SH-SY5Y (cell line): Measurements from ENCODE around the gene DDX54.

ENCODE experiments used
- GATA2 ChIP-seq: IDR thresholded peaks from 2 replicates; pipeline ENCODE4 v1.6.1; 2011; ENCODE audit warnings: mild to moderate bottlenecking, low read depth, low read length
- GATA3 ChIP-seq: IDR thresholded peaks from 2 replicates; pipeline ENCODE4 v1.6.1; 2011; ENCODE audit warnings: low read depth, mild to moderate bottlenecking, low read length, moderate library complexity

DDX54 gene

GRCh38 chr12:113152835-113153814 lies 32.2 kb downstream of the DDX54 start:
- TF ChIP-seq GATA3 (no peak), GATA2 (no peak)

DNA sequence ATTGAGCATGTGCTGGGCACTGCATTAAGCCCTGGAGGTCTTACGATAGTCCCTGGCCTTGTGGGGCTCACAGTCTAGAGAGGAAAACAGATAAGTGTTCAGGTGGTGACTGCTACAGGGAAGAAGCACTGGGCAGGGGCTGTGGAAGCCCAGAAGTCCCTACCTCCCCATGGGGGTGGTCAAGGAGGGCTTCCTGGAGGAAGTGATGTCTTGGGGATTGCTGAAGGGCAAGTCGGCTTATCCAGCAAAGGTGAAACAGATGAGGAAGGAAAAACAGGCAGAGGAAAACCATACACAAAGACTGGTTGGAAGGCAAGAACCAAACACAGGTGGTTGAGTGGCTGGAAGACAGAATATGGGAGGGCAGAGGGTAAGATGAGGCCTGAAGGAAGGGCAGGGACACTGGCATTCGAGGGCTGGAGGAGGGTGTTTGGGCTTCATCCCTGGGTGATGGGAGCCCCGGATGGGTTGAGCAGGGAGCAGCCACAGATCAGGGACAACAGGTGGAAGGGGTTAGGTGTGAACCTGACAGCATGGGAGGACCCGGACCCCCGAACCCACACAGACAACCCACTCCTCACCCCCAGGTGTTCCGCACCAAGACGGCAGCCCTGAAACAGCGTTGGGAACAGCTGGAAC lies 33.0 kb downstream of the DDX54 start:
- no peak for TF ChIP-seq GATA2
- no peak for TF ChIP-seq GATA3

DNA sequence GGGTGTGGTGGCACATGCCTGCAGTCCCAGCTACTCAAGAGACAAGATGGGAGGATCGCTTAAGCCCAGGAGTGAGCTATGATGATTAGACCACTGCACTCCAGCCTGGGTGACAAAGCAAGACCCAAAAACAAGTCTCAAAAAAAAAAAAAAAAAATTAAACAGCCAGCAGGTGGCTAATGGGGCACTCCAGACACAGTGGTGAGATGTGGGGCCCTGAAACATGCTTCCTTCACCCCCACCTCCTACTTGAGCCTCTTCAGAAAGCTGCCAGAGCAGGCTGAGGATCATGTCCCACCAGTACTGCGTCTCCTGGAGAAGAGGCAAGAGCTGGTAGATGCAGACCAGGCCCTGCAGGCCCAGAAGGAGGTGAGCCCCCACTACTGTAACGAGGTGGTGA lies 33.6 kb downstream of the DDX54 start:
- TF ChIP-seq GATA2: no peak
- TF ChIP-seq GATA3: no peak

DNA sequence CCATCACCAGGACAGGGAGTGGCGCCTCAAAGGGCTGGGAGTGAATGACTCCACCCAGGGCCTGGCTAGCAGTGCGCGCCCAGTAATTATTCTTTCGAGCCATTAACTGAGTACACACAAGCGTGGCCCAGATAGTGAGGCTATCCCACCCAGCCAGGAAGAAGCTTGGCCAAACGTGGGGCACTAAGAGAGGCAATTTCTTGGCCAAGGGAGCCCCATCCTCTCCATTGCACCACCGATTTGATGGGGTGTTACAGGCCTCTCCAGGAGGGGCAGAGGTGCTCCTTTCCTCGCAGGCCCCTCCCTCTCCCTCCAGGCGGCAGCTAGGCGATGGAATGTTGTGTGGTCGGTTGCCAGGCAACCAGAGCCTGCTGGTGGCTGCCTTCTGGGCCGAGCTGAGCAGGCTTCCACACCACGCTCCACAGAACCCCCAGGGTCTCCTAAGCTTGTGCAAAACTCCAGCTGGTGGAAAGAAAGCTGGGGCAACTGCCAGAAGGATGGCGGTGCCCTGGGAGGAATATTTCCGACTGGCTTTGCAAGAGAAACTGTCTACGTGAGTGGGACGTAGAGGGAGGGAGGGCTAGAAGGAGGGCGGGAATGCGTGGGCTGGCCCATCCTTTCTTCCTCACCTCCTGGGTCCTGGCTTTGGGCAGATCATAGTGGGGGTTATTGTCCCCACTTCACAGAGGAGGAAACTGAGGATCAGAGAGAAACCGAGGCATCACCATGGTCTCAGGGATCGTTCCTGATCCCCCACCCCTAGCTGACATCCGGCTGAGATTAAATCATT lies 35.7 kb downstream of the DDX54 start, which contains the start of gene CFAP73:
CFAP73 (plus strand) TSS at position 364 of the 790 bp plus-strand sequence; CDS start at position 498, 134 bp downstream.
- TF ChIP-seq GATA3: no peak
- TF ChIP-seq GATA2: no peak

DNA sequence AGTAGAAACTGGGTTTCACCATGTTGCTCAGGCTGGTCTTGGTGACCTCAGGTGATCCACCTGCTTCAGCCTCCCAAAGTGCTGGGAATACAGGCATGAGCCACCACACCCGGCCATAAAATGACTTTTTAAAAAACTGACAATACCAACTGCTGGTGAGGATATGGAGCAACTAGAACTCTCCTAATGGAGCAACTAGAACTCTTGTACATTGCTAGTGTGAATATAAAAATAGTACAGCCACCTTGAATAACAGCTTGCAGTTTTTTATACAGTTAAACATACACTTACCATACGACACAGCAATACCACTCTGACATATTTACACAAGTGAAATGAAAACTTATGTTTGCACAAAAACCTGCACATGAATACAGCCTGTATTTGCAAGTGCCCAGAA lies 38.3 kb downstream of the DDX54 start:
- no peak for TF ChIP-seq GATA3

- TF ChIP-seq GATA2 (no peak), GATA3 (no peak)
Observed at GRCh38 chr12:113145720-113146551, 39.3 kb downstream of the DDX54 start.

DNA sequence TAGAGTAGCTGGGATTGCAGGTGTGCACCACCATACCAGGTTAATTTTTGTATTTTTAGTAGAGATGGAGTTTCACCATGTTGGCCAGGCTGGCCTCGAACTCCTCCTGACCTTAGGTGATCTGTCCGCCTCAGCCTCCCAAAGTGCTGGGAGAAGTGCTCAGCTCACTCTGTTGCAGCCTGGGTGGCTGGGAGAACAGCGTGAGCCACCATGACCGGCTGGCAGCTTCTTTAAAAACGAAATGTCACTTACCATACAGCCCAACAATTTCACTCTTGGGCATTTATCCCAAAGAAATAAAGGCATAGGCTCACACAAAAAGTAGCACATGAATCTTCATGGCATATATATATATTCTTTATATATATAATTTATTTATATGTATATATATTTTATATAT lies 40.5 kb downstream of the DDX54 start:
- TF ChIP-seq GATA2 (no peak), GATA3 (no peak)

- TF ChIP-seq GATA3 (no peak), GATA2 (no peak)
Observed at GRCh38 chr12:113143959-113144358, 41.3 kb downstream of the DDX54 start.

DNA sequence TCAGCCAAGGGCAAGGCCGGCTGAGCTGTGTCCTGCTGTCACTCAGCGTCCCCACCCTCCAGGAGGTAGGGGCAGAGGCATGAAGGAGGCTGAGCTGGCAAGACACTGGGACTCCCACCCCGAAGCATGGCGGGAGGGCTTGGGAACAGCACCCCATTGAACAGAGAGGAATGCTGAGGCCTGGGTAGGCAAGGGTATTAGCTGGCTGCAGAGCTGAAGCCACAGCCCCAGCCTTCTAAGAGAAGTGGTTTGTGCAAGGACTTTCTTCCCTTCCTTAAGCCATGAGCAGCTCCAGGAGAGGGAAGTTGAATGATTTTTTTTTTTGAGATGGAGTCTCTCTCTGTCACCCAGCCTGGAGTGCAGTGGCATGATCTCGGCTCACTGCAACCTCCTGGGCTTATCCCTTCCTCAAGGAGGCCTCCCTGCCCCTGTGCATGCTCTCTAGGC lies 42.4 kb downstream of the DDX54 start:
- TF ChIP-seq GATA2 (no peak), GATA3 (no peak)

GRCh38 chr12:113142173-113142885 lies 42.9 kb downstream of the DDX54 start:
- TF ChIP-seq GATA3 (no peak), GATA2 (no peak)

GRCh38 chr12:113140706-113141105 lies 44.6 kb downstream of the DDX54 start:
- TF ChIP-seq GATA2 (no peak), GATA3 (no peak)

DNA sequence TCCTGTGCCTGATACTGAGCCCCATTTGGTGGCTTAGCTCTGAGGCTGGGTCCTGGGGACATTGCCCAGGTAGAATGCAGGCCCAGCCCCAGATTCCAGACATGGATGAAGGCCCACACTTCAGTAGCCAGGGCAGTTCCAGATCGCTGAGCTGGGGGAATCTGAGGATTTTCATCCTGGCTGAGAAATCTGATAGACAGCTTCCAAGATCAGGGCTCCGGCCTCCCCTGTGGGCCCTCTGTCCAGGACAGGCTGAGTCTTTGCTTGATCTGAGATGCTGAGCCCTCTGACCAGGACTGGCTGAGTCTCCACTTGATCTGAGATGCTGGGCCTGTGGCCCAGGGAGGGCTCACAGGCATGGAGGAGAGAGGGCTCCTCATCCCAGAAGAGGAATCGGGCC lies 46.5 kb downstream of the DDX54 start:
- TF ChIP-seq GATA2 (no peak), GATA3 (no peak)
